HEK293 (cell line): ENCODE results near the gene LDLRAD4.
A peak's percentile ranks its signal among the peaks of the same experiment; 100 is the strongest.

Source experiments
- CTCF ChIA-PET: fragments of 350-600 bp; formaldehyde crosslinking; extraction: SDS; loops from one replicate; lab custom pipeline; 2021; ENCODE audit warnings: antibody characterized with exemption; lab: Yijun Ruan, JAX
- POLR2A ChIA-PET: fragments of 300-600 bp; formaldehyde crosslinking; extraction: SDS; loops from one replicate; lab custom pipeline; 2020; ENCODE audit warnings: antibody characterized with exemption, inconsistent platforms; lab: Yijun Ruan, JAX
- H3K27ac ChIP-seq: fragments of 200-500 bp; sonication (Bioruptor generic); 2 replicates; pipeline ENCODE4 v1.5.1; 2014; ENCODE audit warnings: low read depth, low read length, control low read depth, inconsistent platforms; ENCODE audit errors: extremely low read depth
- H3K36me3 ChIP-seq, 2 experiments: fragments of 200-500 bp in 1 of 2; sonication (Bioruptor generic) in 1 of 2; 1 replicate in 1 of 2; 2 replicates in 1 of 2; pipeline ENCODE4 v1.5.1; 2014 to 2017; ENCODE audit warnings: inconsistent platforms in 2 of 2, low read length in 2 of 2; ENCODE audit not compliant: control insufficient read depth in 2 of 2, insufficient read depth in 1 of 2
- H3K4me1 ChIP-seq: fragments of 200-500 bp; sonication (Bioruptor generic); 2 replicates; pipeline ENCODE4 v1.5.1; 2014; ENCODE audit warnings: mild to moderate bottlenecking, low read length, inconsistent platforms; ENCODE audit not compliant: control insufficient read depth, insufficient read depth
- H3K4me3 ChIP-seq: 2 replicates; pipeline ENCODE4 v1.5.1; 2011; ENCODE audit warnings: low read depth, mild to moderate bottlenecking, control low read depth, low read length, moderate library complexity
- H3K9me3 ChIP-seq: fragments of 200-500 bp; sonication (Bioruptor generic); 2 replicates; pipeline ENCODE4 v1.5.1; 2014; ENCODE audit warnings: low read depth, low read length, inconsistent platforms; ENCODE audit not compliant: control insufficient read depth, insufficient read depth
- BCL11B ChIP-seq: fragments of 450-650 bp; formaldehyde crosslinking; IDR thresholded peaks from 2 replicates; pipeline ENCODE4 v1.5.1; 2016; ENCODE audit warnings: low read depth, missing biosample characterization, missing genetic modification characterization
- HOXC10 ChIP-seq: sonication (generic); formaldehyde crosslinking; IDR thresholded peaks from 2 replicates; pipeline ENCODE4 v1.8.1; 2023; ENCODE audit warnings: mild to moderate bottlenecking, missing genetic modification reagents
- IKZF3 ChIP-seq: fragments of 450-650 bp; IDR thresholded peaks from 2 replicates; pipeline ENCODE4 v1.5.0; 2018; ENCODE audit warnings: missing biosample characterization, mild to moderate bottlenecking, missing genetic modification characterization, moderate library complexity
- KLF1 ChIP-seq: fragments of 450-650 bp; formaldehyde crosslinking; IDR thresholded peaks from 2 replicates; pipeline ENCODE4 v1.5.1; 2016; ENCODE audit warnings: missing biosample characterization, missing genetic modification characterization
- PRDM1 ChIP-seq: fragments of 450-650 bp; formaldehyde crosslinking; IDR thresholded peaks from 2 replicates; pipeline ENCODE4; 2016; ENCODE audit warnings: missing biosample characterization, missing genetic modification characterization
- PRDM4 ChIP-seq: fragments of 450-650 bp; formaldehyde crosslinking; IDR thresholded peaks from 2 replicates; pipeline ENCODE4 v1.5.1; 2017; ENCODE audit warnings: missing biosample characterization, missing genetic modification characterization
- SP2 ChIP-seq: fragments of 450-650 bp; formaldehyde crosslinking; IDR thresholded peaks from 2 replicates; pipeline ENCODE4 v1.5.1; 2016; ENCODE audit warnings: missing biosample characterization, missing genetic modification characterization
- WT1 ChIP-seq: fragments of 450-650 bp; formaldehyde crosslinking; IDR thresholded peaks from 2 replicates; pipeline ENCODE4 v1.5.1; 2016; ENCODE audit warnings: missing biosample characterization, missing genetic modification characterization
- YY2 ChIP-seq: fragments of 450-650 bp; formaldehyde crosslinking; IDR thresholded peaks from 2 replicates; pipeline ENCODE4 v1.5.1; 2016; ENCODE audit warnings: missing biosample characterization, missing genetic modification characterization
- ZIC2 ChIP-seq: fragments of 450-650 bp; formaldehyde crosslinking; IDR thresholded peaks from 2 replicates; pipeline ENCODE4 v1.5.1; 2016; ENCODE audit warnings: missing biosample characterization, missing genetic modification characterization
- ZNF138 ChIP-seq: fragments of 450-650 bp; formaldehyde crosslinking; IDR thresholded peaks from 2 replicates; pipeline ENCODE4 v1.5.1; 2016; ENCODE audit warnings: missing biosample characterization, missing genetic modification characterization, borderline replicate concordance
- ZNF184 ChIP-seq: fragments of 450-650 bp; IDR thresholded peaks from 2 replicates; pipeline ENCODE4 v1.5.1; 2018; ENCODE audit warnings: missing biosample characterization, mild to moderate bottlenecking, missing genetic modification characterization
- ZNF211 ChIP-seq: fragments of 450-650 bp; formaldehyde crosslinking; IDR thresholded peaks from 2 replicates; pipeline ENCODE4 v1.5.1; 2016; ENCODE audit warnings: low read depth, missing biosample characterization, missing genetic modification characterization
- ZNF221 ChIP-seq: fragments of 450-650 bp; formaldehyde crosslinking; IDR thresholded peaks from 2 replicates; pipeline ENCODE4 v1.5.1; 2017; ENCODE audit warnings: missing biosample characterization, missing genetic modification characterization, borderline replicate concordance
- ZNF280D ChIP-seq: fragments of 450-650 bp; formaldehyde crosslinking; IDR thresholded peaks from 2 replicates; pipeline ENCODE4 v1.5.1; 2016; ENCODE audit warnings: missing biosample characterization, missing genetic modification characterization
- ZNF48 ChIP-seq: fragments of 450-650 bp; formaldehyde crosslinking; IDR thresholded peaks from 2 replicates; pipeline ENCODE4 v1.5.1; 2016; ENCODE audit warnings: missing biosample characterization, missing genetic modification characterization
- ZNF513 ChIP-seq: fragments of 450-650 bp; IDR thresholded peaks from 2 replicates; pipeline ENCODE4 v1.5.1; 2018; ENCODE audit warnings: missing biosample characterization, missing genetic modification characterization
- ZNF626 ChIP-seq: fragments of 450-650 bp; sonication (Bioruptor Pico); formaldehyde crosslinking; IDR thresholded peaks from 2 replicates; pipeline ENCODE4 v1.5.1; 2018; ENCODE audit warnings: missing biosample characterization, missing genetic modification characterization, inconsistent platforms
- ZNF658 ChIP-seq: fragments of 450-650 bp; formaldehyde crosslinking; IDR thresholded peaks from 2 replicates; pipeline ENCODE4; 2016; ENCODE audit warnings: missing biosample characterization, missing genetic modification characterization
- ZNF768 ChIP-seq: fragments of 450-650 bp; formaldehyde crosslinking; IDR thresholded peaks from 2 replicates; pipeline ENCODE4 v1.5.1; 2018; ENCODE audit warnings: missing biosample characterization, mild to moderate bottlenecking, missing genetic modification characterization

LDLRAD4 gene

GRCh38 chr18:13603304-13604019 is 384.9 kb downstream of the LDLRAD4 start:
- TF ChIP-seq ZNF768 (0 out of 2 replicates have a peak, but pooled peaks have one; percentile 9), KLF1 (tag by site-specific recombination) (no peak), ZIC2 (tag by site-specific recombination) (0 out of 2 replicates have a peak, but pooled peaks have one; percentile 18)
- no peak overlapping the region for H3K4me3 ChIP-seq
- H3K27ac ChIP-seq = no peak overlapping the region
- ChIA-PET POLR2A (no interaction called here), CTCF (no interaction called here)
- no peaks in the 10 kb centered on the region for H3K36me3 ChIP-seq
- 0 out of 2 replicates have a peak, but pooled peaks cover 3% of the 10 kb centered on the region for H3K4me1 ChIP-seq
- H3K9me3 ChIP-seq = no peaks in the 10 kb centered on the region

GRCh38 chr18:13604786-13605185 is 386.2 kb downstream of the LDLRAD4 start:
- ChIA-PET POLR2A (no interaction called here), CTCF (no interaction called here)
- Histone ChIP-seq H3K4me3 (no peak overlapping the region), H3K4me1 (0 out of 2 replicates have a peak, but pooled peaks cover 3% of the 10 kb centered on the region), H3K36me3 (no peaks in the 10 kb centered on the region), H3K9me3 (no peaks in the 10 kb centered on the region), H3K27ac (no peak overlapping the region)
- no peak for TF ChIP-seq ZNF138 (tag by site-specific recombination)
- no peak for TF ChIP-seq ZNF211 (tag by site-specific recombination)
- TF ChIP-seq WT1 (tag by site-specific recombination) = no peak
- no peak for TF ChIP-seq IKZF3 (tag by site-specific recombination)
- no peak for TF ChIP-seq ZNF513 (tag by site-specific recombination)
- no peak for TF ChIP-seq SP2 (tag by site-specific recombination)
- TF ChIP-seq ZNF280D (tag by site-specific recombination) = no peak
- no peak for TF ChIP-seq PRDM4 (tag by site-specific recombination)
- no peak for TF ChIP-seq ZNF184 (tag by site-specific recombination)
- TF ChIP-seq ZNF221 (tag by site-specific recombination) = no peak
- no peak for TF ChIP-seq PRDM1 (tag by site-specific recombination)
- no peak for TF ChIP-seq ZNF48 (tag by site-specific recombination)
- TF ChIP-seq BCL11B (tag by site-specific recombination) = no peak
- TF ChIP-seq HOXC10 (CRISPR knock-in tag) = no peak
- no peak for TF ChIP-seq ZNF626 (tag by site-specific recombination)
- TF ChIP-seq ZNF658 (tag by site-specific recombination) = no peak
- TF ChIP-seq YY2 (tag by site-specific recombination) = no peak
